ENCODE results near the gene USP32. TPM values are rescaled to one million over a fixed set of nuclear protein-coding genes. Genes with fewer than 3 reads are reported as not detected.

Gene USP32
- polyA plus RNA-seq, 1 donor (not counting 4 experiments of a cell fraction or from before 2014, with no cell fraction given), result 37.6 TPM

- FAIRE-seq, result no peak
Observed at GRCh38 chr17:60358606-60359225, 33.2 kb downstream of the USP32 start.

DNA sequence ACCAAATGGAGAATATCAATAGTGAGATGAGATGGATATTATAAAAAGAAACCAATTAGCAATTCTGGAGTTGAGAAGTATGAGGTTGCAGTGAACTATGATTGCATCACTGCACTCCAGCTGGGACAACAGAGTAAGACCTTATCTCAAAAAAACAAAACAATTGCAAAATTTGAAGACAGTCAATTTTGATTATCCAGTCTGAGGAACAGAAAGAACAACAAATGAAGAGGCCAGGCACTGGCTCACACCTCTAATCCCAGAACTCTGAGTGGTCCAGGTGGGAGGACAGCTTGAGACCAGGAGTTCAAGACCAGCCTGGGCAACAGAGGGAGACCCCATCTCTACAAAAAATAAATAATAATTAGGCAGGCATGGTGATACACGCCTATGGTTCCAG, 35.0 kb downstream of the USP32 start:
- Histone ChIP-seq H2AFZ (ENCODE audit: control insufficient read depth, low read length) (no peak overlapping the region), H3K27ac (ENCODE audit: control insufficient read depth, insufficient read depth, low read length) (no peak overlapping the region), H3K9ac (ENCODE audit: control insufficient read depth, extremely low read depth, insufficient read depth, low read length) (no peak overlapping the region), H3K79me2 (ENCODE audit: control insufficient read depth, insufficient read depth, low read length) (peaks cover 46% of the 10 kb centered on the region), H3K9me3 (ENCODE audit: control insufficient read depth, low read depth, low read length) (no peaks in the 10 kb centered on the region), H3K4me1 (ENCODE audit: control insufficient read depth, extremely low read depth, insufficient read depth, low read length) (peaks cover 11% of the 10 kb centered on the region), H3K4me2 (ENCODE audit: control insufficient read depth, extremely low read depth, insufficient read depth, low read depth, low read length) (no peak overlapping the region), H3K36me3 (ENCODE audit: control insufficient read depth in 2 of 2, extremely low read depth in 1 of 2, insufficient read depth in 2 of 2, low read length in 2 of 2) (no peaks in the 10 kb centered on the region), H3K27me3 (ENCODE audit: control insufficient read depth, extremely low read depth, insufficient read depth, low read length) (no peaks in the 10 kb centered on the region), H4K20me1 (ENCODE audit: control insufficient read depth, extremely low read depth, insufficient read depth, low read length) (peaks cover under 1% of the 10 kb centered on the region), H3K4me3 (ENCODE audit: control insufficient read depth in 2 of 3, extremely low read depth in 1 of 3, insufficient read depth in 2 of 3, low read depth in 1 of 3, low read length in 3 of 3) (no peak overlapping the region), H3K9me1 (ENCODE audit: control insufficient read depth, extremely low read depth, insufficient read depth, low read length) (no peaks in the 10 kb centered on the region)
- FAIRE-seq (no peak), DNase-seq (ENCODE audit: low read depth, low spot score) (no peak)
- dilution Hi-C loops (cut with MboI; ENCODE audit: extremely low pct_ligation_motif_present, low sequenced_read_pairs), result no loop called here
- TF ChIP-seq, protein P1, sequence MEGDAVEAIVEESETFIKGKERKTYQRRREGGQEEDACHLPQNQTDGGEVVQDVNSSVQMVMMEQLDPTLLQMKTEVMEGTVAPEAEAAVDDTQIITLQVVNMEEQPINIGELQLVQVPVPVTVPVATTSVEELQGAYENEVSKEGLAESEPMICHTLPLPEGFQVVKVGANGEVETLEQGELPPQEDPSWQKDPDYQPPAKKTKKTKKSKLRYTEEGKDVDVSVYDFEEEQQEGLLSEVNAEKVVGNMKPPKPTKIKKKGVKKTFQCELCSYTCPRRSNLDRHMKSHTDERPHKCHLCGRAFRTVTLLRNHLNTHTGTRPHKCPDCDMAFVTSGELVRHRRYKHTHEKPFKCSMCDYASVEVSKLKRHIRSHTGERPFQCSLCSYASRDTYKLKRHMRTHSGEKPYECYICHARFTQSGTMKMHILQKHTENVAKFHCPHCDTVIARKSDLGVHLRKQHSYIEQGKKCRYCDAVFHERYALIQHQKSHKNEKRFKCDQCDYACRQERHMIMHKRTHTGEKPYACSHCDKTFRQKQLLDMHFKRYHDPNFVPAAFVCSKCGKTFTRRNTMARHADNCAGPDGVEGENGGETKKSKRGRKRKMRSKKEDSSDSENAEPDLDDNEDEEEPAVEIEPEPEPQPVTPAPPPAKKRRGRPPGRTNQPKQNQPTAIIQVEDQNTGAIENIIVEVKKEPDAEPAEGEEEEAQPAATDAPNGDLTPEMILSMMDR (optimal IDR thresholded peaks at IDR 0.05 in 1 of 3, IDR thresholded peaks at IDR 0.05 in 1 of 3, conservative IDR thresholded peaks at IDR 0.05 in 1 of 3; ENCODE audit: extremely low read depth in 1 of 3, insufficient read depth in 2 of 3, low read length in 3 of 3), result no peak
- no peak for TF ChIP-seq EZH2 (IDR thresholded peaks at IDR 0.05; ENCODE audit: low read length)

More at GRCh38 chr17:60358606-60359225, 33.2 kb downstream of the USP32 start:
- no peak overlapping the region for H3K9ac ChIP-seq (ENCODE audit: control insufficient read depth, extremely low read depth, insufficient read depth, low read length)
- H3K36me3 ChIP-seq (ENCODE audit: control insufficient read depth in 2 of 2, extremely low read depth in 1 of 2, insufficient read depth in 2 of 2, low read length in 2 of 2), result no peaks in the 10 kb centered on the region
- H3K27me3 ChIP-seq (ENCODE audit: control insufficient read depth, extremely low read depth, insufficient read depth, low read length), result no peaks in the 10 kb centered on the region
- H3K4me1 ChIP-seq (ENCODE audit: control insufficient read depth, extremely low read depth, insufficient read depth, low read length), result peaks cover 11% of the 10 kb centered on the region
- H4K20me1 ChIP-seq (ENCODE audit: control insufficient read depth, extremely low read depth, insufficient read depth, low read length), result peaks cover 4% of the 10 kb centered on the region
- no peak for DNase-seq (ENCODE audit: low read depth, low spot score)
- no peaks in the 10 kb centered on the region for H3K9me1 ChIP-seq (ENCODE audit: control insufficient read depth, extremely low read depth, insufficient read depth, low read length)
- H3K9me3 ChIP-seq (ENCODE audit: control insufficient read depth, low read depth, low read length), result no peaks in the 10 kb centered on the region
- H3K4me3 ChIP-seq (ENCODE audit: control insufficient read depth in 2 of 3, extremely low read depth in 1 of 3, insufficient read depth in 2 of 3, low read depth in 1 of 3, low read length in 3 of 3), result no peak overlapping the region
- no peak for TF ChIP-seq EZH2 (IDR thresholded peaks at IDR 0.05; ENCODE audit: low read length)
- TF ChIP-seq, protein P1 (optimal IDR thresholded peaks at IDR 0.05 in 1 of 3, IDR thresholded peaks at IDR 0.05 in 1 of 3, conservative IDR thresholded peaks at IDR 0.05 in 1 of 3; ENCODE audit: extremely low read depth in 1 of 3, insufficient read depth in 2 of 3, low read length in 3 of 3), result no peak
- H3K79me2 ChIP-seq (ENCODE audit: control insufficient read depth, insufficient read depth, low read length), result peaks cover 42% of the 10 kb centered on the region
- no peak overlapping the region for H3K4me2 ChIP-seq (ENCODE audit: control insufficient read depth, extremely low read depth, insufficient read depth, low read depth, low read length)
- H3K27ac ChIP-seq (ENCODE audit: control insufficient read depth, insufficient read depth, low read length), result no peak overlapping the region
- dilution Hi-C loops (cut with MboI; ENCODE audit: extremely low pct_ligation_motif_present, low sequenced_read_pairs), result no loop called here
- H2AFZ ChIP-seq (ENCODE audit: control insufficient read depth, low read length), result no peak overlapping the region
